Measurements from ENCODE around the gene SDCBP2. TPM values are rescaled to one million over a fixed set of nuclear protein-coding genes. Genes with fewer than 3 reads are reported as not detected.

Gene SDCBP2
- total RNA-seq, 4 donors from 2014 or later, result 1.3 to 2.9 (median 2.1) TPM

DNA sequence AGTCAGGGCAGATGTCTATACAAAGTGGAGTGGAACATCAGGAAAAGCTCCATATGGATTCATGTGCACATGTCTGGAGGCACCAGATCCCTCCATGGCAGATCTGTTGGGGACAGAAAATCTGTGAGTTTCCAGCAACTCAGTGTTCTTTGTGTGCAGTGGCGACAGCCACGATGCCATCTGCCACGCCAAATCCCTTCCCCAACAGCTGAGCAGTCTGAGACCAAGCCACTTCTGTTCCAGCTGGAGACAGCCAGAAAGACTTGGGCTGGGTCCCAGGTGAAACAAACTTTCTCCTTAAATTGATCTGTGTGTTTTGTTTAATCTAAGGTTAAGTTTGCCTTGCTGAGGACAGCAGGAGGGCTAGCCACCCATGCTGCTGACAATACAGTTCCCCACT, 41.0 kb upstream of the SDCBP2 start:
- intact Hi-C loops (cut with DNase I; ENCODE audit: low total_unique reads) (no loop called here), in situ Hi-C loops (cut with MboI; ENCODE audit: low sequenced_read_pairs in 4 of 4) (no loop called here)
- ATAC-seq (no peak), DNase-seq (no peak)
- peaks cover 0 to 10% of the 10 kb centered on the region in 2 donors for H3K36me3 ChIP-seq
- H3K9me3 ChIP-seq, result no peaks in the 10 kb centered on the region
- H3K27ac ChIP-seq, result peak overlapping the region in 3 of 4 donors; percentile 34 to 65 (median 61)
- no peaks in the 10 kb centered on the region for H3K27me3 ChIP-seq
- H3K4me1 ChIP-seq, result peaks cover 22 to 35% of the 10 kb centered on the region in 2 donors
- H3K4me3 ChIP-seq, result no peak overlapping the region
- no peak for TF ChIP-seq POLR2A (IDR thresholded peaks at IDR 0.05)
- TF ChIP-seq, protein P1, sequence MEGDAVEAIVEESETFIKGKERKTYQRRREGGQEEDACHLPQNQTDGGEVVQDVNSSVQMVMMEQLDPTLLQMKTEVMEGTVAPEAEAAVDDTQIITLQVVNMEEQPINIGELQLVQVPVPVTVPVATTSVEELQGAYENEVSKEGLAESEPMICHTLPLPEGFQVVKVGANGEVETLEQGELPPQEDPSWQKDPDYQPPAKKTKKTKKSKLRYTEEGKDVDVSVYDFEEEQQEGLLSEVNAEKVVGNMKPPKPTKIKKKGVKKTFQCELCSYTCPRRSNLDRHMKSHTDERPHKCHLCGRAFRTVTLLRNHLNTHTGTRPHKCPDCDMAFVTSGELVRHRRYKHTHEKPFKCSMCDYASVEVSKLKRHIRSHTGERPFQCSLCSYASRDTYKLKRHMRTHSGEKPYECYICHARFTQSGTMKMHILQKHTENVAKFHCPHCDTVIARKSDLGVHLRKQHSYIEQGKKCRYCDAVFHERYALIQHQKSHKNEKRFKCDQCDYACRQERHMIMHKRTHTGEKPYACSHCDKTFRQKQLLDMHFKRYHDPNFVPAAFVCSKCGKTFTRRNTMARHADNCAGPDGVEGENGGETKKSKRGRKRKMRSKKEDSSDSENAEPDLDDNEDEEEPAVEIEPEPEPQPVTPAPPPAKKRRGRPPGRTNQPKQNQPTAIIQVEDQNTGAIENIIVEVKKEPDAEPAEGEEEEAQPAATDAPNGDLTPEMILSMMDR (IDR thresholded peaks at IDR 0.05 in 4 of 5, conservative IDR thresholded peaks at IDR 0.05 in 1 of 5), result no peak

DNA sequence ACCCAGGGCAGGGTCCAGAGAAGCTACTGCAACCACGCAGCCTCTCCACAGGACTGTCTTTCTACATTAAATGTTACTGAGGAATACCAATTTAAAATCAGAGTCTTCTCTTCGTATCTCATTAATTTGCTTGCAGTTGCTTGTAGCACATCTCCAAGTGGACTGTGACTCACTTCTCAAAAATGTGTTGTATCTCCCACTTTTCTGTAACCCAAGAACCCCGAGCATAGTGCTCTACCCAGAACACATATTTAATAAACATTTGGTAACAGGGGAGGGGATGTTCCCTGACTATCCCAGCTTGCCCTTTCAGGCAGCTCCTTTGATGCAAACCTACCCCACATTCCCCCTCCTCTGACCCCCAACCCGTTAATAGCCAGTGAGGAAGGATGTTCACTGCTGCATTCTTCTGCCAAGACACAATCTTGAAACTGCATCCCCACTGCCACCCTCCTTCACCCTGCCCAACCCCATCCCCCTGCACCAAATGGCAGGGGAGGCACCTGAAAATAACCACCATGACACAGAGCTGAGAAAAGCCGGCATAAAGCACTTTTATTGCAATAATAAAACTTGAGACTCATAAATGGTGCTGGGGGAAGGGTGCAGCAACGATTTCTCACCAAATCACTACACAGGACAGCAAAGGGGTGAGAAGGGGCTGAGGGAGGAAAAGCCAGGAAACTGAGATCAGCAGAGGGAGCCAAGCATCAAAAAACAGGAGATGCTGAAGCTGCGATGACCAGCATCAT, 39.7 kb upstream of the SDCBP2 start:
- intact Hi-C loops (cut with DNase I; ENCODE audit: low total_unique reads) (no loop called here), in situ Hi-C loops (cut with MboI; ENCODE audit: low sequenced_read_pairs in 4 of 4) (no loop called here)
- no peak overlapping the region for H3K27ac ChIP-seq
- H3K9me3 ChIP-seq, result no peaks in the 10 kb centered on the region
- peaks cover 19 to 22% of the 10 kb centered on the region in 2 donors for H3K4me1 ChIP-seq
- H3K36me3 ChIP-seq, result peaks cover 0 to 10% of the 10 kb centered on the region in 2 donors
- DNase-seq, result no peak
- no peak overlapping the region for H3K4me3 ChIP-seq
- no peaks in the 10 kb centered on the region for H3K27me3 ChIP-seq
- ATAC-seq, result no peak
- TF ChIP-seq, protein P1 (IDR thresholded peaks at IDR 0.05 in 4 of 5, conservative IDR thresholded peaks at IDR 0.05 in 1 of 5), result no peak
- no peak for TF ChIP-seq POLR2A (IDR thresholded peaks at IDR 0.05)

DNA sequence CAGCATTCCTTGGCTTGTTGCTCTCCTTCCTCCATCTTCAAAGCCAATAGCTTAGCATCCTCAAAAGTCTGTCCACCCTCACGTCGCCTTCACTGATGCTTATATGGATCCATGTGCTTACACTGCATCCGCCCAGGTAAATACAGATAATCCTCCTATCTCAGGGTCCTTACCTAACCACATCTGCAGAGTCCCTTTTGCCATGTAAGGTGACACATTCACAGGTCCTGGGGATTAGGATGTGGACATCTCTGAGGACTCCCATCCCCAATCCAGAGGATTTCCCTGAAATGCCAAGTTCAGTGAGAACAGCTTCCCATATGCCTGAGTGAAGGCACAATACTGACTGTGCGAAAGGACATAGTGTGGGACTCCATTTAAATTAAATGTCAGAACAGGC, 38.5 kb upstream of the SDCBP2 start:
- in situ Hi-C loops (cut with MboI; ENCODE audit: low sequenced_read_pairs in 4 of 4) (no loop called here), intact Hi-C loops (cut with DNase I; ENCODE audit: low total_unique reads) (no loop called here)
- Histone ChIP-seq H3K9me3 (no peaks in the 10 kb centered on the region), H3K36me3 (peaks cover 0 to 10% of the 10 kb centered on the region in 2 donors), H3K4me1 (peaks cover 19 to 22% of the 10 kb centered on the region in 2 donors), H3K4me3 (no peak overlapping the region), H3K27me3 (no peaks in the 10 kb centered on the region), H3K27ac (no peak overlapping the region)
- TF ChIP-seq, protein P1 (IDR thresholded peaks at IDR 0.05 in 4 of 5, conservative IDR thresholded peaks at IDR 0.05 in 1 of 5), result no peak
- no peak for TF ChIP-seq POLR2A (IDR thresholded peaks at IDR 0.05)
- DNase-seq, result no peak
- no peak for ATAC-seq

DNA sequence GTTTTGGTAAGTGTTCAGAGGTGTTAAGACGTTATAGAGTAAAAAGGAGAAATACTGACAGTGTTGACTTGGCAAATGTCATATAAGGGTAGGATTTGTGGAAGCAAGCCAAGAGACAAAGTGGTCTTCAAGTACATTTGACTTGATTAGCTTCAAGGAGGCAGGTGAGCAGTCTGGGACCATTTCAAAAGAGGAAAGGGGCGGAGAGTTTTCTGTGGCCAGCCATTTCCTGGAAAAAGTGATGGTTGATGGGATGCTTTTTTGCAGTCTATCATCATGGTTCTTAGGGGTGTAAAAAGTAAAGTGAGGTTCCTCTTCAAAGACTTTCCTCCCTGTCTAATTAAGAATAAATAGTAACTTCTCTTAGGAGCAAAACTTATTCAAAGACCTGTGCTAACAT, 35.2 kb upstream of the SDCBP2 start:
- TF ChIP-seq, protein P1 (IDR thresholded peaks at IDR 0.05 in 4 of 5, conservative IDR thresholded peaks at IDR 0.05 in 1 of 5), result no peak
- no peak for TF ChIP-seq POLR2A (IDR thresholded peaks at IDR 0.05)
- in situ Hi-C loops (cut with MboI; ENCODE audit: low sequenced_read_pairs in 4 of 4), result no loop called here

More for the DNA sequence above, 35.2 kb upstream of the SDCBP2 start:
- peaks cover 0 to 15% of the 10 kb centered on the region in 2 donors for H3K36me3 ChIP-seq
- H3K27ac ChIP-seq, result no peak overlapping the region
- H3K4me1 ChIP-seq, result no peaks in the 10 kb centered on the region
- intact Hi-C loops (cut with DNase I; ENCODE audit: low total_unique reads), result no loop called here
- no peaks in the 10 kb centered on the region for H3K9me3 ChIP-seq
- H3K4me3 ChIP-seq, result no peak overlapping the region
- H3K27me3 ChIP-seq, result no peaks in the 10 kb centered on the region
- no peak for ATAC-seq
- DNase-seq, result no peak
